Adrenal gland (tissue), 5 donors: ENCODE measurements around the gene CFAP57.

Experiments used
- POLR2A ChIP-seq, 2 donors: fragments of 450-650 bp; IDR thresholded peaks; one replicate each; pipeline ENCODE4 v1.6.1; 2017; ENCODE audit warnings: antibody characterized with exemption in 2 of 2, mild to moderate bottlenecking in 2 of 2, moderate library complexity in 1 of 2
- TF ChIP-seq, protein P1 (sequence below), 6 experiments: fragments of 450-650 bp in 4 of 6; fragments of 200-600 bp in 2 of 6; sonication (generic) in 1 of 6; IDR thresholded peaks; 1 replicate in 5 of 6; 2 replicates in 1 of 6; pipeline versions ENCODE4 v1.5.1 to v1.8.0; 2016 to 2021; ENCODE audit warnings: antibody characterized with exemption in 6 of 6, mild to moderate bottlenecking in 2 of 6, moderate library complexity in 1 of 6
- donor health status: DM: no; HTN: no; CAD: no.

DNA sequence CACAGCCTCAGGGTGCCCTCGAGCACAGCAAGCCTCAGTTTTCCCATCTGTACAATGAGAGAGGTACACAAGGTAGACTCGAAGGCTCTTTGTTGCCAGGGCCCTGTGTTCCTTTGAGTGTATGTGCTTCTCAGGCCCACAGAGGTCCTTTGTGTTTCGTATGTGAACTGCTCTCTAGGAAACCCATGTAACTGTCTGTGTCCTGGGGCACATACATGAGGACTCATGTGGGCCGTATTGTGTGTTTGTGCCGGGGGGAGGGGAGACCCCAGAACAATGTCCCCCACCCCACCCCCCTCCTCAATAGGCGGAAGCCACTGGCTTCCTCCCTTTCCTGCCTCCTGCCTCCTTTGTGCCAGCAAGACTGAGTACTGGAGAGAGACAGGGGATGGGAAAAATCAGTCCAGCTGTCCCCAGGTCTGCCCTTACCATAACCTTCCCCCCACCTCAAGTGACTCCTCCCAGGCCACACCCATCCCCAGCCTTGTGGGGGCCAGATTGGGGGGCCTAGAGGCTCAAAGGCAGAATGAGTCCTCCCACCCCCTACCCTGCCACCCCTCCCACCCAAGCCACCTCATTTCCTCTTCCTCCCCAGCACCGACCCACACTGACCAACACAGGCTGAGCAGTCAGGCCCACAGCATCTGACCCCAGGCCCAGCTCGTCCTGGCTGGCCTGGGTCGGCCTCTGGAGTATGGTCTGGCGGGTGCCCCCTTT lies 128.4 kb downstream of the CFAP57 start, which contains the start of gene TIE1:
- TF ChIP-seq POLR2A (IDR thresholded peaks at IDR 0.05), result peak in 1 of 2 donors; percentile 29
- TF ChIP-seq, protein P1, sequence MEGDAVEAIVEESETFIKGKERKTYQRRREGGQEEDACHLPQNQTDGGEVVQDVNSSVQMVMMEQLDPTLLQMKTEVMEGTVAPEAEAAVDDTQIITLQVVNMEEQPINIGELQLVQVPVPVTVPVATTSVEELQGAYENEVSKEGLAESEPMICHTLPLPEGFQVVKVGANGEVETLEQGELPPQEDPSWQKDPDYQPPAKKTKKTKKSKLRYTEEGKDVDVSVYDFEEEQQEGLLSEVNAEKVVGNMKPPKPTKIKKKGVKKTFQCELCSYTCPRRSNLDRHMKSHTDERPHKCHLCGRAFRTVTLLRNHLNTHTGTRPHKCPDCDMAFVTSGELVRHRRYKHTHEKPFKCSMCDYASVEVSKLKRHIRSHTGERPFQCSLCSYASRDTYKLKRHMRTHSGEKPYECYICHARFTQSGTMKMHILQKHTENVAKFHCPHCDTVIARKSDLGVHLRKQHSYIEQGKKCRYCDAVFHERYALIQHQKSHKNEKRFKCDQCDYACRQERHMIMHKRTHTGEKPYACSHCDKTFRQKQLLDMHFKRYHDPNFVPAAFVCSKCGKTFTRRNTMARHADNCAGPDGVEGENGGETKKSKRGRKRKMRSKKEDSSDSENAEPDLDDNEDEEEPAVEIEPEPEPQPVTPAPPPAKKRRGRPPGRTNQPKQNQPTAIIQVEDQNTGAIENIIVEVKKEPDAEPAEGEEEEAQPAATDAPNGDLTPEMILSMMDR (IDR thresholded peaks at IDR 0.05), result no peak
